Calu3 (cell line): Measurements from ENCODE around the gene EXD3. TPM values are rescaled to one million over a fixed set of nuclear protein-coding genes. Genes with fewer than 3 reads are reported as not detected.

ENCODE experiments used
- BruUV-seq: library from RNA; stranded (reverse); fragments of 400-500 nt; replicated peaks from 2 replicates; lab custom pipeline; 2021; lab: Mats Ljungman, UMichigan
- CTCF ChIA-PET: fragments of 300-600 bp; sonication (Branson Sonifier 250); formaldehyde crosslinking; loops from one replicate; lab custom pipeline; 2022; ENCODE audit warnings: antibody characterized with exemption; lab: Charles Lee
- DNase-seq: peaks from one replicate; pipeline ENCODE4 v3.0.0; 2022
- H3K27ac Mint-ChIP-seq: one replicate; pipeline ENCODE4 v1.8.0; 2022; ENCODE audit warnings: mixed read lengths; ENCODE audit not compliant: unreplicated experiment
- H3K27me3 Mint-ChIP-seq: one replicate; pipeline ENCODE4 v1.8.0; 2022; ENCODE audit warnings: mixed read lengths; ENCODE audit not compliant: unreplicated experiment
- H3K36me3 Mint-ChIP-seq: one replicate; pipeline ENCODE4 v1.8.0; 2022; ENCODE audit warnings: mild to moderate bottlenecking, moderate library complexity, mixed read lengths; ENCODE audit not compliant: insufficient read depth, unreplicated experiment
- H3K4me1 Mint-ChIP-seq: one replicate; pipeline ENCODE4 v1.8.0; 2022; ENCODE audit warnings: mild to moderate bottlenecking, low read depth, mixed read lengths; ENCODE audit not compliant: unreplicated experiment
- H3K4me3 Mint-ChIP-seq: one replicate; pipeline ENCODE4 v1.8.0; 2022; ENCODE audit warnings: mild to moderate bottlenecking, low read depth, moderate library complexity, mixed read lengths; ENCODE audit not compliant: unreplicated experiment
- H3K9me3 Mint-ChIP-seq: one replicate; pipeline ENCODE4 v1.8.0; 2022; ENCODE audit warnings: low read depth, mixed read lengths; ENCODE audit not compliant: unreplicated experiment
- intact Hi-C: fragments of 100-400 bp; cut with micrococcal nuclease; formaldehyde crosslinking; loops from one replicate; pipeline ENCODE4 v1.10.0; 2022; ENCODE audit not compliant: unreplicated experiment
- total RNA-seq: library from RNA; stranded (reverse); gene quantifications from 2 replicates; pipeline ENCODE4 v1.2.3, GENCODE V29; 2022
- TF ChIP-seq, protein P1 (sequence below): fragments of 200-600 bp; IDR thresholded peaks from one replicate; pipeline ENCODE4 v1.8.0; 2022; ENCODE audit warnings: antibody characterized with exemption; ENCODE audit not compliant: unreplicated experiment

EXD3 gene
- total RNA-seq, 1 experiment from 2014 or later, result 13.2 TPM

DNA sequence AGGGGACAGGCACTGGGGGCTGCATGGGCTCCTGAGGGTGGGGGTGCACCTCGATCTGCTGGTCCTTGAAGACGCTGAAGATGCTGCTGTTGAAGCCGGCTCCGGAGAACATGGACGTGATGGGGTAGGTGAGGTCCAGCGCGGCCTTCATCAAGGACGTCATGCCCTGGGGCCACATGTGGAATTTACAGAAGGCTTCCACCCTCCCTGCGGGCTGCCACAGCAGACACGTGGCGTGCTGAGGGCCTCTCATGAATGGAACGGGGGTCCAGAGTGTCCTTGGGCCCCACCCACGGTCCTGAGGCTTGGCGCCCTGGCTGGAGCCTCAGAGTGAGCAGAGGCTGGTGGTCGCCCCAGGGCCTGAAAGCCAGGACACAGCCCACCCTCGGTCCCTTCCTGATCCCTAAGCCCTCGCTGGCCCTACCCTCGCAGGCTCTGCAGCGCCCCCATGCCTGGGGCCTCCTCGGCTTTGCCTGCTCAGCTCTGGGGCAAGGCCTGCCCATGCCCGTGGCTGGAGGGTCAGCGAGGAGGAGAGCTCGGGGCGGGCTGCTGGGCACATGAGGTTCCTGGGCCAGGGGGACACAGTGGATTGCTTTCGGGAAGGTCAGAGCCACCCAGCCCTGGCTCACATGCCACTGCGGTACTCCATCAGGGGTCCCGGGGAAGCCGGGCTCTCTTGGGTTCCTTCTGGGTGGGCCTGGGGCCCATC, 41.5 kb upstream of the EXD3 start:
- peaks cover 7% of the 10 kb centered on the region for H3K36me3 Mint-ChIP-seq
- DNase-seq, result no peak
- TF ChIP-seq, protein P1, sequence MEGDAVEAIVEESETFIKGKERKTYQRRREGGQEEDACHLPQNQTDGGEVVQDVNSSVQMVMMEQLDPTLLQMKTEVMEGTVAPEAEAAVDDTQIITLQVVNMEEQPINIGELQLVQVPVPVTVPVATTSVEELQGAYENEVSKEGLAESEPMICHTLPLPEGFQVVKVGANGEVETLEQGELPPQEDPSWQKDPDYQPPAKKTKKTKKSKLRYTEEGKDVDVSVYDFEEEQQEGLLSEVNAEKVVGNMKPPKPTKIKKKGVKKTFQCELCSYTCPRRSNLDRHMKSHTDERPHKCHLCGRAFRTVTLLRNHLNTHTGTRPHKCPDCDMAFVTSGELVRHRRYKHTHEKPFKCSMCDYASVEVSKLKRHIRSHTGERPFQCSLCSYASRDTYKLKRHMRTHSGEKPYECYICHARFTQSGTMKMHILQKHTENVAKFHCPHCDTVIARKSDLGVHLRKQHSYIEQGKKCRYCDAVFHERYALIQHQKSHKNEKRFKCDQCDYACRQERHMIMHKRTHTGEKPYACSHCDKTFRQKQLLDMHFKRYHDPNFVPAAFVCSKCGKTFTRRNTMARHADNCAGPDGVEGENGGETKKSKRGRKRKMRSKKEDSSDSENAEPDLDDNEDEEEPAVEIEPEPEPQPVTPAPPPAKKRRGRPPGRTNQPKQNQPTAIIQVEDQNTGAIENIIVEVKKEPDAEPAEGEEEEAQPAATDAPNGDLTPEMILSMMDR, result no peak
- H3K4me3 Mint-ChIP-seq, result no peak overlapping the region
- CTCF ChIA-PET, result no interaction called here
- no peaks in the 10 kb centered on the region for H3K9me3 Mint-ChIP-seq
- H3K27me3 Mint-ChIP-seq, result peaks cover 13% of the 10 kb centered on the region
- no TSS peak for BruUV-seq
- no peaks in the 10 kb centered on the region for H3K4me1 Mint-ChIP-seq
- intact Hi-C loops, result no loop called here
- no peak overlapping the region for H3K27ac Mint-ChIP-seq

DNA sequence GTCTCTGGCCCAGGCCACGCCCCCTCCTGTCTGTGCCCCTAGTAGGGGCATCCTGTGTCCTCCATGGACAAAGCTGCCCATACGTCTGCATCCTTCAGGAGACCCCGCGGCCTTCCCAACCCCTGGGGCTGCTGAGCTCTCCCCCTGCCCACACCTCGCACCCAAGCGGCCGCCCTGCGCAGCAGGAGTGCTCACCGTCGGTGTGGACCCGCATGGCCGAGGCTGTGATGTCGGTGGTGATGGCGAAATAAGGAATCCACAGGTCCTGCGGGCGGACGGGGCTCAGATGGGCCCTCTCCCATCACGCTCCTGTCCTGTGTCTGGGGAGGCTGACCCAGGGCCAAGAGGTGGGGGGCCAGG, 40.9 kb upstream of the EXD3 start:
- CTCF ChIA-PET, result no interaction called here
- intact Hi-C loops, result no loop called here

DNA sequence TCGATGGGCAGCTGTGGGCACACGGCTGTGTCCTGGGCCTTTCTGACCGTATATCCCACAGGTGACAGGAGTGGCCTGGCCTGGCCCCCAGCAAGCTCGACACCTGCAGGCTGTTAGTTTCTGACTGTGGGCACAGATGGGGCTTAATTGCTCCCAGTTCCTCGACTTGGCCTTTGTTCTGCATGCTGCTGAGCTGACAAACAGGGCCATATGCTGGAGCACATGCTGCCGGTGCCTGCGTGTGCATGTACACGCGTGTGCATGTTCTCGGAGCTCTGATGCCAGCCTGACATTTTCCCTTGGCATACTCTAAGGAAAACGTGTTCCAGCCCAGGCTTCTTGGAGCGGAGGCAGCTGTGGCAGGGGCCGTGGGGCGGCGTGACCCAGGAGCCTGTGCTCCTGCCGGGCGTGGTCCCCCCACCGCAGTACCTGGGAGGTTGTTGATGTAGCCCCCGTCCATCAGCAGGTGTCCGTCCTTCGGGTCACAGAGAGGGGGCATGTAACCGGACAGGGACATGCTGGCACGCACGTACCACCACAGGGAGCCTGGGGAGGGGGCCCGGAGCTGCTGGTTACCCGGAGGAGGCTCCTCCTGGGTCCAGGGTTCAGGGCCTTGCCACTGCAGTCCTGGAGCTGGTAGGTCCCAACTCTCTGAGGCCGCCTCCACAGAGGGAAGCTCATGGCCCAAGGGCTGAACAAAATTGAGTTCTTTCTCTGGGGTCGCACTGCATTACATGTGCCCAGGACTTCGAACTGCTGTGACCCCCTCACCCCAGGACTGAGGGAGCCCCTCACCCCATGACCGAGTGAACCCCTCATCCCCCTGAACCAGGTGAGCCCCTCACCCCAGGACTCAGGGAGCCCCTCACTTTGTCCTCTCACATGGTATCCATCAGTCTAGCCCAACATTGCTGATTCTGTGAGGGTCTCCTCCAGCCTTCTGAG, 40.3 kb upstream of the EXD3 start:
- Mint-ChIP-seq H3K9me3 (no peaks in the 10 kb centered on the region), H3K36me3 (peaks cover 9% of the 10 kb centered on the region), H3K27me3 (peaks cover under 1% of the 10 kb centered on the region), H3K27ac (no peak overlapping the region), H3K4me3 (no peak overlapping the region), H3K4me1 (no peaks in the 10 kb centered on the region)
- intact Hi-C loops, result no loop called here
- CTCF ChIA-PET, result no interaction called here
- DNase-seq, result no peak
- BruUV-seq, result no TSS peak
- TF ChIP-seq, protein P1, result no peak

More for the DNA sequence above, 40.9 kb upstream of the EXD3 start:
- BruUV-seq, result no TSS peak
- no peaks in the 10 kb centered on the region for H3K4me1 Mint-ChIP-seq
- DNase-seq, result no peak
- H3K27me3 Mint-ChIP-seq, result peaks cover 7% of the 10 kb centered on the region
- H3K9me3 Mint-ChIP-seq, result no peaks in the 10 kb centered on the region
- no peak overlapping the region for H3K27ac Mint-ChIP-seq
- no peak overlapping the region for H3K4me3 Mint-ChIP-seq
- peaks cover 9% of the 10 kb centered on the region for H3K36me3 Mint-ChIP-seq
- TF ChIP-seq, protein P1, result no peak

DNA sequence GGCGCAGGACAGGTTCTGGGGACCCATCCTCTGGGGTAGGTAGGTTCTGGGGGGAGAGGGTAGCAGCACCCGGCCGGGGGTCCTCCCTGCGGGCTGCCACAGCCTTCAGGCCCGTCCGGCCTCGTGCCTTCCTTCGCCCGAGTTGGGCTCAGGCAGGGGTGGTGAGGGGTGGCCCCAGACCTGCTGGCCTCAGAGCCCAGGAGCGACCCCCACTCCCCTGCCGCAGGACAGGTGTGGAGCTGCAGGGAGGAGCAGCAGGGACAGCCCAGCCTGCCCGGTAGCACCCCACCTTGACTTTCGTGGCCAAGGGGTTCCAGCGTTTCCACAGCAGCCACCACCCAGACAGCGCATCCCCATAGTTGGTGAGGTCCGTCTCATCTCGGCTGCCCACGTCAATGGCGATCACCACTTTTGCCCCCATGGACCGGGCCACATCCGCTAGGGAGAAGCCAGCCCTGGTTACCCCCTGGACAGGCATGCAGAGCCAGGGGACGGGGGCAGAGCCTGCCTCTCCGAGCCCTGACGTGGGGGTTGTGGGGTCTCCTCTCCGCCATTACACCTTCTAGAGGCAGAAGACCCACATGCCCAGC, 39.5 kb upstream of the EXD3 start:
- no peak overlapping the region for H3K4me3 Mint-ChIP-seq
- no TSS peak for BruUV-seq
- CTCF ChIA-PET, result no interaction called here
- H3K36me3 Mint-ChIP-seq, result peaks cover 12% of the 10 kb centered on the region
- no peak for DNase-seq
- H3K27ac Mint-ChIP-seq, result no peak overlapping the region
- H3K9me3 Mint-ChIP-seq, result no peaks in the 10 kb centered on the region
- no peaks in the 10 kb centered on the region for H3K4me1 Mint-ChIP-seq
- TF ChIP-seq, protein P1, result no peak
- no peaks in the 10 kb centered on the region for H3K27me3 Mint-ChIP-seq
- intact Hi-C loops, result no loop called here
